HG03196 (cell line): ENCODE results near the gene ASIC1.

Source experiments
- ATAC-seq: cut with Tn5 transposase; IDR thresholded peaks from one replicate; pipeline ENCODE4 v1.9.1; 2021; ENCODE audit not compliant: unreplicated experiment

The ASIC1 gene

DNA sequence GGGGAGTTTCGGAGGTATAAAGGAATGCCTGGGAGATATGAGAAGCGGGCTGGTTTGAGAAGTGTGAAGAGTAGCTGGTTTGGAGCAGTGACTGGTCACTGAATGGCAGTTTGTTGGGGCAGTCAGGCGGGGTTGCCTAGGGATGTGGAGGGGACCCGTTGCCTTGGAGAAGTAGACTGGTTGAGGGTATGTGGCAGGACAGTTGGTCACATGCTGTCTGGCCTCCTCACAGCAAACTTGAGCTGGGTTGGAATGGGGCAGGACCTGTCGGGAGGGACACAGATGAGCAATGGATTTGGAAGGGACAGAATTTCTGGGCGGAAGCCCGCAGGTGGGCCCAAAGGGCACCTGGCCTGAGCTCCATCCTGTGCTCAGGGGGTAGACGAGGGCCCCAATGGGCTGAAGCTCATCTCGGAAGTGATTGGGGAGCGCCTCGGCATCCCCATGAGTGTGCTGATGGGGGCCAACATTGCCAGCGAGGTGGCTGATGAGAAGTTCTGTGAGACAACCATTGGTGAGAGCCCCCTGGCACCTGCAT lies 48.6 kb downstream of the ASIC1 start:
- no peak for ATAC-seq

DNA sequence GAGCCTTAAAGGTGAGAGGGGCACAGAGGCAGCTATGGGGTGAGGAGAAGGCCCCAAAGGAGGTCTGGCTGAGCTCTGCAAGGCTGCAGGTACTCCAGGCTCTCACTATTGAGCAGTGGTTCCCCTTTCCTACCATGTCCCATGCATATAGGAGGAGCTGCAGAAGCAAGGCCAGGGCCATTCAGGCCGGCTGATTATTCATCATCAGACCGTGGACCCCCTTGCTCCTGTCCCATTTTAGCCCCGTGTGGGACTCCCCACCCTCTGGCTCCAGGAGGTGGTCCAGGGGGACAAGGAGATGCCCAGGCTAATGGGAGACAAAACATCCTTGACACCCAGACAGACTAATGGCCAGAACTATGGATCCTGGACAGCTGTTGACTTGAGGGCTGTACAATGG lies 49.5 kb downstream of the ASIC1 start:
- no peak for ATAC-seq

DNA sequence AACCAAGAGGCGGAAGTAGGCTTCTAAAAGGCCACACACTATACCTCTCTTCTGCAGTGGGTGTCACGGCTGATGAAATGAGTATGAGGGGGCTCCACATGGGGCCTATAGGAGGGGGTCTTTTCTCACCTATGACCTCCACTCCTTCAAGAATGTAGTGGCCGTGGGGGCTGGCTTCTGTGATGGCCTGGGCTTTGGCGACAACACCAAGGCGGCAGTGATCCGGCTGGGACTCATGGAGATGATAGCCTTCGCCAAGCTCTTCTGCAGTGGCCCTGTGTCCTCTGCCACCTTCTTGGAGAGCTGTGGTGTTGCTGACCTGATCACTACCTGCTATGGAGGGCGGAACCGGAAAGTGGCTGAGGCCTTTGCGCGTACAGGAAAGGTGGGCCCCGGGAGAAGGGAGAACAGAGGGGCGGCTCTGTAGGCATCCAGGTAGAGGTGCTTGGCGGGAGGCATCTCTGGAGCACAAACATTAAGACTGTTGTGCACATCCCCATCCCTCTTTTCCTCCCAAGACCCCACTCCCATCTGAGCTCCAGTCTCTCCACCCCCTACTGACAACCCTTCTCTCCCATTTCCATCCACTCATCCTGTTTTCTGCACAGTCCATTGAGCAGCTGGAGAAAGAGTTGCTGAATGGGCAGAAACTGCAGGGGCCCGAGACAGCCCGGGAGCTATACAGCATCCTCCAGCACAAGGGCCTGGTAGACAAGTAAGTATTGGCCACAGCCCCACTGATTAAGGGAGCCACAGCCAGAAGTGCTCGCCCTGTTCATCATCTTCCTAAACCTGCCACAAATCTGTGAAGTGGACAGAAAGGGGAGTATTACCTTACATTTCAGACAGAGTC lies 50.2 kb downstream of the ASIC1 start:
- no peak for ATAC-seq

DNA sequence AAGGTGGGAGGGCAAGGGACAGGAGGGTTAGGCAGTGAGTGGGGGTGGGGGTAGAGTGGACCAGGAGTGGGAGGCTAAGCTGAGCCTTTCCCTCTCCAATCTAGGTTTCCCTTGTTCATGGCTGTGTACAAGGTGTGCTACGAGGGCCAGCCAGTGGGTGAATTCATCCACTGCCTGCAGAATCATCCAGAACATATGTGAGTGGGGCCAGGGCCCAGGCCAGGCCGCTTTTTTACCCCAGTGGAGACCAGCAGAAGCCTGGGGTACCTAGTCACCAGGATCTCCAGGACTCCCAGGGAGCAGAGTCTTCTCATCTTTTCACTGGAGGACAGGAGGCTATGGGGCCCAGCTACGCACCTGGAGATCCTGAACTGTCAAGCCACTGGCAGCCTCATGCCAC lies 51.9 kb downstream of the ASIC1 start:
- ATAC-seq: no peak

DNA sequence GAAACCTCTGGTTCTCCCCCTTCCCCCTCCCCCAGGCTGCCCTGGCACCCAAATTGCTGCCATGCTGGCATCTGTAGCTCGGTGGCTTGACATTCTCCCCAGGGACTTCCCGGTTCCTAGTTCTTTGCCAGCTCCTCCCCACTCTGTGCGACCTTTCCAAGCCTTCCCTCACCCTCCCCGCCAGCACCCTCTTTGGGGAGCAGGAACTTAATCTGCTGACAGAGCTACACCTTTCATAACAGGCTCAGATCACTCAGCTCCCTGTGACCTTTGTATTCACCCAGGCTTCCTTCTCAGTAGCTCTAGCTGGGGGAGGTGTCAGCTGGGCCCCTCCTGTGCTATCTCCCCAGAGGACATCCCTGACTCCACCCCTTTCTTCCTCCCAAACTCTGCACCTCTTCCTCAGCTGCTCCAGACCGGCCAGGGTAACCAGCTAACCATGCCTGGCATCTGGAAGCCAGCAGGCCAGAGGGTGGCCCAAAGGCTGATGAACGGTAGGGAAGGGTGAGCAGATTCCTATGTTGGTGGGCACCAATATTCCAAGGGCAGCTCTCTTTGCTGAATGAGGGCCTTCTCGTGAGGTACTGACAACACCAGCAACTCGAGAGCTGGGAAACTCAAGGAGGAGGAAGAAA lies 52.8 kb downstream of the ASIC1 start:
- no peak for ATAC-seq

DNA sequence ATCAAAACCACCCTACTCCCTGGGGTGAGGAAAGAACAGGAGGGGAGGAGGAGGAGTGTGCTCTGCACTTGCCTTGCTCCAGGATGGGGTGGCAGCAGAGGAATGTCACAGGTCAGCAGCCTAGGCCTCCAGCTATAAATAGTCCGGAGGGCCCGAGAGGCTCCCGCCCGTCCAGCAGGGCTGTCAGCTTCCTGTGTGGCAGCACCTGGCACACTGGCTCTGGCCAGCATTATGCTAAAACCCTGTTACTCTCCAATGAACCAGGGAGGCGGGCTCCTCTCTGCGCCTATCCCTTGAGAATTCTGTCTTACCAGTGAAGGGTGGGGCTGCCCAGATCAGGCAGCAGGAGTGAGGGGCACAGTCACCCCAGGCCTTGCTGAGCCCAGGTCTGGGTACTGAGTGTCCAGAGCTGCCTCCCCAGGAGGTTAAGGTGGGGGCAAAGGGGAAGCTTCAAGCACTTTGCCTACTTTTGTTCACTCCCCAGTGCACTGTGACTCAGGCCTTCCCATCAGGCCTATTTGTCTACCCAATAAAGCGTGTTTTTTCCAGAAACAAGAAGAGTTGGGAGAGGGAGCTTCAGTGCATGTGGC lies 53.5 kb downstream of the ASIC1 start:
- ATAC-seq: peak; percentile 22

DNA sequence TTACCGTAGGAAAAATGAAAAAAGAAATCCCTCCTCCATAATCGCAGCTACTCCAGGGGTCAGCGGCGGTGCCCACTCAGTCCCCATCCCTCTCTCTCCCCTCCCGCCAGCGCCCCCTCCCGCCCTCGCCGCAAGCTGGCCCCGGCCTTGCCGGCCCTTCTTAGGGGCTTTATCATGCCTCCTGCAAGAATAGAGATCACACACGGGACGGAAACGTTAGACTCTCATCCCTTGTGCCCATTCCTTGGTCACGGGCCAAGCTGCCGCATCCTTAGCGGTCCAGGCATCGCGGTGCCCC lies 53.9 kb downstream of the ASIC1 start:
- no peak for ATAC-seq

DNA sequence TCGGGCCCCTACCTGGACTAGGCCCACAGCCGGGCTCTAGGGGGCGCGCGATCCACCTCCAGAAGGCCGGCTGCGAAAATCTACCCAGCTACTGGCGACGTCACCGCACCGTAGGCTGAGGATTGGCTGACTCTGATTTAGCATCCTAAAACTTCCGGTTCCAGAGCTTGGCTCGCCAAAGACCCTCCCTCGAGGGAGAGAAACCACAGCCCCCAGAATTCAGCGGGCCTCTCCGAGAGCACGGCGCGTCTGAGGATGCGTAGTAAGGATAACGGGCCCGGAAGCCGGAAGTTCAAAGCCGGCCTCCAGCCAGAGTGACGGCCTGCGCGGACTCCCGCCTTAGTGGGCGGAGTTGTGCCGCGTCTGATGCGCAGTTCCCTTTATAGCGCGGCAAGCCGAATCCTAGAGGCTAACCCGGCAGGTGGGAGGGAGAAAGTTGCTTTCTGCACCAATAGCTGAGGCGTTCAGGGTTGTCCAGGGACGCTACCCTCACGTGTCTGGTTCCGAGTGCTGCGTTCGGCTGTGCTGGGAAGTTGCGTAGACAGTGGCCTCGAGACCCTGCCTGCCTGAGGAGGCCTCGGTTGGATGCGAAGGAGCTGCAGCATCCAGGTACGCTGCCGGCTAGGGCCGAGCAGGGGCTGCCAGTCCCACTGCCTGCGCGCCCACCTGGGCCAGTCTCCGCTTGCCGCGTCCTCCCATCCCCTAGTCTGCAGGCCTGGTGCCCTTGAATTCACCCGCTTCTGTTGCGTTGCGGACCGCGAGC lies 54.5 kb downstream of the ASIC1 start, which contains the start of gene COX14:
TSS of gene COX14 (plus strand) at position 544 of the 763 bp plus-strand sequence. CDS start 7,808 bp downstream, outside the sequence.
- ATAC-seq: peak; percentile 71

DNA sequence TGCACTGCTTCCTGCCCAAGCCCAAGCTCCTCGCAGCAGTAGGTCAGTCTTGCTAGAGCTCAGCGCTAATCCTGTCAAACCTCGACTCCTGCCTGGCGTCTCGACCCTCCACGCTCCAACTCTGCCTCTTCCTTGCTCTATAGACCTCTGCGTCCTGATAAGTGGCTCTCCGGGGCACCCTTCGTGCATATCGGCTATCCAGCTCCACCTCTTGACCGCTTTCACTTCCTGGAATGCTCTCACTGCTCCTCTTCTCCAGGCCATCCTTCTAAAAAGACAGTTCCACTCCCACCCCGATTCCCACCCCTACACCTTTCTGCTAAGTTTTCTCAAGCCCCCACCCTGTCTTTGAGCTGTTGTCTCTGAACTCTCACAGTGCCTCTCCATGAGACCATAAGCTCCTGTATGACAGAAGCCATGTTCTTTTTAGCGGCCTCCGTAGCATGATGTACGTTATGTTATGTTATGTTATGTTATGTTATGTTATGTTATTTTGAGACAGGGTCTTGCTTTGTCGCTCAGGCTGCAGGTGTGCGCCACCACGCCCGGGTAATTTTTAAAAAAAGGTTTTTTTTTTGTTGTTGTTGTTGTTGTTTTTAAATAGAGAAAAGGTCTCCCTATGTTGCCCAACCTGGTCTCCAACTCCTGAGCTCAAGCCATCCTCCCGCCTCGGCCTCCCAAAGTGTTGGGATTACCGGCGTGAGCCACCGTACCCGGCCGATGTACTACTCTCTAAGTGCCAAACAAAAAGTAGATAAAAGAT lies 55.2 kb downstream of the ASIC1 start:
- ATAC-seq: peak; percentile 8

DNA sequence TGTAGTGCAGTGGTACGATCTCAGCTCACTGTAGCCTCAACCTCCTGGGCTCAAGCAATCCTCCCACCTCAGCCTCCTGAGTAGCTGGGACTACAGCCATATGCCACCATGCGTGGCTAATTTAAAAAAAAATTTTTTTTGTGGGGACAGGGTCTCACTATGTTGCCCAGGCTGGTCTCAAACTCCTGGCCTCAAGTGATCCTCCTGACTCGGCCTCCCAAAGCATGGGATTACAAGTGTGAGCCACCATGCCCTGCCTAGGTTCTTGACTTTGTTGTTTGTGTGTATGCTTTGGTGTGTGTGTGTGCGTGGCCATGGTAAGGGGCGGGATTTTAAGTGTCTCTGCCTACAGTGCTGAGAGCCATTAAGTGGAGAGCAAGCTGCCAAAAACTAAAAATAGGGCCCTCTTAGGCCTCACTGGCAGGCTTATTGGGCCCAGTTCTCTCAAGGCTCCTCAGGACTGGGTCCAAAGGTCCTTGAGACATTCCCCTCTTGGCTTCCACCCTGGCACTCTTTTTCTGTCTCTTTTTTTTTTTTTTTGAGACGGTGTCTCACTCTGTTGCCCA lies 59.7 kb downstream of the ASIC1 start:
- ATAC-seq: no peak

DNA sequence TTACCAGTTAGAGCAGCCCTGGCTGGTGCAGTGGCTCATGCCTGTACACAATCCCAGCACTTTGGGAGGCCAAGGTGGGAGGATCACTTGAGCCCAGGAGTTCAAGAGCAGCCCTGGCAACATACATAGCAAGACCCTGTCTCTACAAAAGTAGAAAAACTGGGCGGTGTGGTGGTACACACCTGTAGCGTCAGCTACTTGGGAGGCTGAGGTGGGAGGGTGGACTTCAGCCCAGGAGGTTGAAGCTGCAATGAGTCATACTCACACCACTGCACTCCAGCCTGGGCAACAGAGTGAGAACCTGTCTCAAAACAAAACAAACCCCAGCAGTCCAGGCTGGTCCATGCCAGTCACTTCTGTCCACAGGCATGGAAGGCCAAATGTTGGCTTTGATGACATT lies 62.0 kb downstream of the ASIC1 start:
- ATAC-seq: no peak

DNA sequence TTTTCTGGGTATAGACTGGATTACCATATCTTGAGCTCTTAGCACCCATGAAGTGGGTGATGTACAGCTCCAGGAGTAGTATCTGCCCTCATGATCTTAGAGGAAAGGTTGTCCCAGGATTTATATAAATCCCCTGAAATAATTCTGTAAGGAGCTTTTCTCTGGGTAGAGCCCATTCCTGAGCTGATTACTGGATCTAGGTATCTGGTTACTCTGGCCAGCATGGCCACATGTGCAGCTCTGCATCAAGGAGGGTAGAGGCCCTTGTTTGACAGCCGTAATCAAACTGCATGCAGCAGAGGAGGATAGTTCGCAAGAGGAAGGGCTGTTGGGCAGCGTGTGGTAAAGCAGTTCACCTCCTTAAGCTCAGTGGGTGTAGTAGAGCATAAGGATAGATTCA lies 63.1 kb downstream of the ASIC1 start:
- no peak for ATAC-seq

DNA sequence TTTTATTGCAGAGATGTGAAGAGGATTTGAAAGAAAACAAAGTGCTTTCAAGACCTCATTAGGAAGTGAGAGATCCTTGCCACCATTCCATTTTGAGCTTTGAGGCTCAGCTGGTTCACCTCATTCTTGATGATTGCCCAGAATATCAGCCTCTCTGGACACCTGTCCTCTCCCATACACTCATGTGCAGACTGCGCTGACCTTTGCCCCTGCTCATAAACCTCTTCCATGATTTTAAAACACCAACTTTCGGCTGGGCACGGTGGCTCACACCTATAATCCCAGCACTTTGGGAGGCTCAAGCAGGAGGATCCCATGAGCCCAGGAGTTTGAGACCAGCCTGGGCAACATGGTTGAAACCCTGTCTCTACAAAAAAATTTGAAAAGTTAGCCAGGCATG lies 63.6 kb downstream of the ASIC1 start:
- ATAC-seq: no peak

DNA sequence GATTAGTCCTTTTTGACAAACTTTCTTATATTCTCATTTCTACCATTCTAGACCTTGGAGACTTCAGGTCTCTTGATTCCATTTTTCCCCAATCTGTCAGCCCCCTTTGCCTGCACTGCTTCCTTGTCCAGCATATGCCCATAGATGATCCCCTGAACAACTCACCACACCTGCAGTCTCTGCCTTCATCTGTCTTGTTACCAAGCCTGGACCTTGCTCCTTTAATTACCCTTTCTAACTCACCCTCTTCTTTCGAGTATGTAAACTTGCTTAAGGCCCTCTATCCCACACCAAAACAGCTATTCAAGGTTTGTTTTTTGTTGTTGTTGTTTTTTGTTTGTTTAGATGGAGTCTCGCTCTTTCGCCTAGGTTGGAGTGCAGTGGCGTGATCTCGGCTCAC lies 64.2 kb downstream of the ASIC1 start:
- no peak for ATAC-seq

DNA sequence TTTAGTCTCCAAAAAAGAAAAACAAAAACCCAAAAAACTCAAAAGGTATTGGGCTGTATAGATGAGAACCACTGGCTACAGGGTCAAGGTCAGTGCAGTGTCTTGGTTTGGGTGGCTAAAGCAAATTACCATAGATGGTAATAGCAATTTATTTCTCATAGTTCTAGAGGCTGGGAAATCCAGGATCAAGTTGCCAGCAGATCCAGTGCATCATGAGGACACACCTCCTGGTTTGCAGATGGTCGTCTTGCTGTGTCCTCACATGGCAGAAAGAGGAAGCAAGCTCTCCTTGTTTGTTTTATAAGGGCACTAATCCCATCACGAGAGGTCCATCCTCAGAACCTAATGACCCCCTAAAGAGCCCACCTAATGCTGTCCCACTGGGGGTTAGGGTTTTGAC lies 65.8 kb downstream of the ASIC1 start:
- ATAC-seq: no peak

DNA sequence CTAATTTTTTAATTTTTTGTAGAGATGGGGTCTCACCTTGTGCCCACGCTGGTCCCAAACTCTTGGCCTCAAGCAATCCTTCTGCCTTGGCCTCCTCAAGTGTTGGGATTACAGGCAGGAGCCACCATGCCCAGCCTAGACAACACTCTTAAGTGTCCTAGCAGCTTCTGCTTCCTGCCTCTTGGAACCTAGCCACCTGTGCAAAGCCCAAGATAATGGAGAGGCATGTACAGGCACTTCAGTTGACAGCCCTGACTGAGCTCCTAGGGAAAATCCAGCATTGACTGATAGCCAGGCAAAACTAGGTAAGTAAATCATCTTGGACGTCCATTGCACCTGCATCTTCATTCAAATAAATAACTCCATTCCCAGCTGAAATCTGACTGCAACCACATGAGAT lies 70.2 kb downstream of the ASIC1 start:
- ATAC-seq: no peak

DNA sequence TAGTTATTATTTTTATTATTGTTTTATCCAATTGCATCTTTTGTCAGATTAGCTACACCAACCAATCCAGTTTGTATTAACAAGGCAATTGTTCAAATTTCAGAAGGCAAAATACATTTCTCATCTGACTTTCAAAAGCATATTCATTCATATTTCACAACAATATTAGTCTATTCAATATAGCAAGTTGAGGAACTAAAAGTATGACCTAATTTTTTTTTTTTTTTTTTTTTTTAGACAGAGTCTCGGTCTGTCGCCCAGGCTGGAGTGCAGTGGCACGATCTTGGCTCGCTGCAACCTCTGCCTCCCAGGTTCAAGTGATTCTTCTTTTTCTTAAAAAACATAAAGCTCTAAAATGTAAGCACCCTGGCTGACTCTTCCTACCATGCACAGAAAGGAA lies 71.9 kb downstream of the ASIC1 start:
- ATAC-seq: no peak

DNA sequence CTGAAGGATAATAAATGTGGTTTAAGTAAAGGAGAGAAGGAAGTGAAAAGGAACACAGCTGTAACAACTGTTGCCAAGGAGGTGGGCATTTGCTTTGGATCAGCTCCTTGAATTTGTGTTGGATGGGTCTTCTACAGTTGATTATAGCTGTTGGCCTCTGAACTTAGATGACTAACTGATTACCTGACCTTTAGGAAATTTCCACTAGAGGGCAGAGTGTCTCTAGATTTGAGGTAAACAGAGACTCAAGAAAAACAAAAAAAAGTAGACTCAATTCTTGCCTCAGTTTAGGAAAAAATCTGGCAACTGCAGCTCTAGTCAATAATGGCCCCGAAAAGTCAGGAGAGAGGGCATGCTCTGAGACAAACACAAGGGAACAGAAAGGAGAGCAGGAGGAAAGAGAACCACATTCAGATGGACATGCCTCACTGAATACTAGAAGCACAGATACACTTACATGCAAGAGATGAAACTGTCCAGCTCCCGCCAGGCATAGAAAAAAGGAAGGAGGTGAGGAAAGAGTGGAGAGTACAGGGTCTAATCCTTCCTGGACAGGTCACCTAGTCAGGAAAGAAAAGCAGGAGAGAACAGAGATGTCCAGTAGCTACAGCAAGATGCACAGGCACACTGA lies 75.2 kb downstream of the ASIC1 start:
- no peak for ATAC-seq
